HepG2 (cell line): ENCODE measurements around the gene NPW. TPM values are rescaled to one million over a fixed set of nuclear protein-coding genes. Genes with fewer than 3 reads are reported as not detected.
A peak's percentile ranks its signal among the peaks of the same experiment; 100 is the strongest.

Experiments
- ATAC-seq: fragments of 200-7000 bp; cut with Tn5 transposase; 3 replicates; pipeline ENCODE4 v1.9.1; 2020; ENCODE audit warnings: mild to moderate bottlenecking, moderate library complexity
- BruUV-seq: library from RNA; stranded (reverse); fragments of 400-500 nt; replicated peaks from 2 replicates; lab custom pipeline; 2021; lab: Mats Ljungman, UMichigan
- CTCF ChIA-PET: fragments of 300-600 bp; formaldehyde crosslinking; extraction: SDS; loops from one replicate; lab custom pipeline; 2021; ENCODE audit warnings: low total read pairs, inconsistent platforms, low intra/inter-chr PET ratio; lab: Yijun Ruan, JAX
- POLR2A ChIA-PET: fragments of 350-600 bp; sonication (Branson Sonifier 250); formaldehyde crosslinking; loops from one replicate; lab custom pipeline; 2020; ENCODE audit warnings: antibody characterized with exemption, inconsistent platforms; lab: Yijun Ruan, JAX
- DNase-seq: peaks from one replicate; pipeline ENCODE4 v3.0.0-alpha.2; 2015; ENCODE audit warnings: low spot score
- FAIRE-seq: peaks from 3 replicates; lab custom pipeline; 2011; peaks lifted over from hg19 to GRCh38; lab: Jason Lieb, UNC
- H2AFZ ChIP-seq: one replicate; pipeline ENCODE4 v1.6.1; 2011; ENCODE audit warnings: low read length, inconsistent platforms
- H3K27ac ChIP-seq: fragments of 300-600 bp; 3 replicates; pipeline ENCODE4 v1.8.0; 2011; ENCODE audit warnings: mixed run types, mild to moderate bottlenecking, mixed read lengths, low read length, inconsistent platforms; ENCODE audit not compliant: insufficient read depth; ENCODE audit errors: extremely low read length
- H3K27me3 ChIP-seq, 2 experiments: fragments of 200-600 bp in 1 of 2; 2 replicates in 1 of 2; 3 replicates in 1 of 2; pipeline versions ENCODE4 v1.6.0 to v1.8.0; 2011; ENCODE audit warnings: low read length in 2 of 2, mild to moderate bottlenecking in 2 of 2, moderate library complexity in 2 of 2, inconsistent platforms in 1 of 2; ENCODE audit not compliant: insufficient read depth in 2 of 2, control insufficient read depth in 1 of 2
- H3K36me3 ChIP-seq, 2 experiments: fragments of 200-600 bp in 1 of 2; replicated peaks in 1 of 2; 2 replicates in 1 of 2; 3 replicates in 1 of 2; pipeline versions ENCODE4 v1.5.1 to v1.8.0; 2011; ENCODE audit warnings: low read length in 2 of 2, inconsistent platforms in 1 of 2; ENCODE audit not compliant: insufficient read depth in 2 of 2, control insufficient read depth in 1 of 2
- H3K4me1 ChIP-seq: 2 replicates; pipeline ENCODE4 v1.5.1; 2012; ENCODE audit warnings: low read length, inconsistent platforms; ENCODE audit not compliant: insufficient read depth
- H3K4me2 ChIP-seq: 2 replicates; pipeline ENCODE4 v1.6.0; 2011; ENCODE audit warnings: low read depth, low read length, inconsistent platforms
- H3K4me3 ChIP-seq, 3 experiments: fragments of 200-600 bp in 1 of 3; sonication (generic), shearing (Covaris generic) in 1 of 3; replicated peaks in 1 of 3; 2 replicates each; pipeline ENCODE4 v1.5.1; 2011 to 2016; ENCODE audit warnings: low read length in 3 of 3, inconsistent platforms in 2 of 3, low read depth in 2 of 3, mild to moderate bottlenecking in 2 of 3, control low read depth in 1 of 3, mixed read lengths in 1 of 3; ENCODE audit not compliant: insufficient read depth in 1 of 3
- H3K79me2 ChIP-seq: one replicate; pipeline ENCODE4 v1.6.1; 2011; ENCODE audit warnings: low read length, inconsistent platforms; ENCODE audit not compliant: insufficient read depth
- H3K9ac ChIP-seq: 2 replicates; pipeline ENCODE4 v1.6.0; 2011; ENCODE audit warnings: mild to moderate bottlenecking, low read depth, low read length, inconsistent platforms; ENCODE audit not compliant: insufficient read depth
- H3K9me3 ChIP-seq: 2 replicates; pipeline ENCODE4 v1.5.1; 2012; ENCODE audit warnings: mild to moderate bottlenecking, low read length
- H4K20me1 ChIP-seq: 2 replicates; pipeline ENCODE4 v1.6.0; 2011; ENCODE audit warnings: inconsistent platforms, mild to moderate bottlenecking, low read length, moderate library complexity; ENCODE audit not compliant: insufficient read depth
- AHR ChIP-seq: IDR thresholded peaks from 2 replicates; pipeline ENCODE4 v1.6.1; 2018; ENCODE audit warnings: missing genetic modification reagents, missing compliant biosample characterization
- BHLHE40 ChIP-seq: IDR thresholded peaks from 2 replicates; pipeline ENCODE4 v1.6.1; 2011; ENCODE audit warnings: low read length, improper control_type of control experiment
- EP300 ChIP-seq, 3 experiments: sonication (generic) in 1 of 3; formaldehyde crosslinking in 1 of 3; IDR thresholded peaks; 2 replicates each; pipeline versions ENCODE4 v1.5.1 to v1.6.1; 2011 to 2020; ENCODE audit warnings: low read depth in 2 of 3, low read length in 2 of 3, borderline replicate concordance in 1 of 3, improper control_type of control experiment in 1 of 3, mild to moderate bottlenecking in 1 of 3, missing genetic modification reagents in 1 of 3, moderate library complexity in 1 of 3
- HNF1A ChIP-seq, 2 experiments: sonication (generic) in 1 of 2; formaldehyde crosslinking in 1 of 2; IDR thresholded peaks; 2 replicates each; pipeline versions ENCODE4 v1.4.0 to v1.6.1; 2016 to 2020; ENCODE audit warnings: borderline replicate concordance in 1 of 2, low read depth in 1 of 2, mild to moderate bottlenecking in 1 of 2, missing genetic modification reagents in 1 of 2
- ISL2 ChIP-seq: sonication (generic); formaldehyde crosslinking; IDR thresholded peaks from 2 replicates; pipeline ENCODE4 v1.5.0; 2020; ENCODE audit warnings: missing genetic modification reagents
- KDM4B ChIP-seq: sonication (generic); formaldehyde crosslinking; IDR thresholded peaks from 2 replicates; pipeline ENCODE4 v1.4.0; 2020; ENCODE audit warnings: missing genetic modification reagents
- MEF2D ChIP-seq: sonication (generic); formaldehyde crosslinking; IDR thresholded peaks from 2 replicates; pipeline ENCODE4 v1.5.1; 2020; ENCODE audit warnings: mild to moderate bottlenecking, missing genetic modification reagents
- MYC ChIP-seq: sonication (generic); formaldehyde crosslinking; IDR thresholded peaks from 2 replicates; pipeline ENCODE4 v1.9.0; 2021; ENCODE audit warnings: missing genetic modification reagents, borderline replicate concordance
- NR2F2 ChIP-seq: IDR thresholded peaks from 2 replicates; pipeline ENCODE4 v1.6.1; 2012; ENCODE audit warnings: low read depth, inconsistent platforms, borderline replicate concordance
- PAF1 ChIP-seq: IDR thresholded peaks from 2 replicates; pipeline ENCODE4 v1.6.1; 2016; ENCODE audit warnings: missing genetic modification reagents, missing compliant biosample characterization
- SOX6 ChIP-seq, 2 experiments: fragments of 450-650 bp in 1 of 2; sonication (generic) in 1 of 2; formaldehyde crosslinking in 1 of 2; IDR thresholded peaks; 2 replicates each; pipeline versions ENCODE4 v1.4.0 to v1.6.1; 2017 to 2020; ENCODE audit warnings: antibody characterized with exemption in 1 of 2, mild to moderate bottlenecking in 1 of 2, missing genetic modification reagents in 1 of 2
- TFAP4 ChIP-seq: sonication (generic); IDR thresholded peaks from 2 replicates; pipeline ENCODE4 v1.6.1; 2016; ENCODE audit warnings: low read depth, borderline replicate concordance
- ZFP36L1 ChIP-seq: sonication (generic); formaldehyde crosslinking; IDR thresholded peaks from 2 replicates; pipeline ENCODE4 v1.8.0; 2022; ENCODE audit warnings: mild to moderate bottlenecking, missing genetic modification reagents, moderate library complexity
- ZNF292 ChIP-seq: sonication (generic); formaldehyde crosslinking; IDR thresholded peaks from 2 replicates; pipeline ENCODE4 v1.8.1; 2022; ENCODE audit warnings: mild to moderate bottlenecking, low read depth, missing genetic modification reagents, borderline replicate concordance
- ZNF430 ChIP-seq: sonication (generic); formaldehyde crosslinking; IDR thresholded peaks from 2 replicates; pipeline ENCODE4 v1.9.0; 2021; ENCODE audit warnings: mild to moderate bottlenecking, missing genetic modification reagents
- ZNF546 ChIP-seq: sonication (generic); formaldehyde crosslinking; conservative IDR thresholded peaks from 2 replicates; pipeline ENCODE4 v1.8.1; 2023; ENCODE audit warnings: mild to moderate bottlenecking, missing genetic modification reagents
- ZNF777 ChIP-seq: sonication (generic); formaldehyde crosslinking; IDR thresholded peaks from 2 replicates; pipeline ENCODE4 v1.4.0; 2020; ENCODE audit warnings: missing genetic modification reagents
- ZSCAN31 ChIP-seq: sonication (generic); formaldehyde crosslinking; IDR thresholded peaks from 2 replicates; pipeline ENCODE4 v1.5.0; 2020; ENCODE audit warnings: low read depth, mild to moderate bottlenecking, missing genetic modification reagents
- WGBS: methylation state at CpG from one replicate; pipeline ENCODE4 v1.1.6; 2017; ENCODE audit warnings: low lambda C conversion rate; 5-methylcytosine and 5-hydroxymethylcytosine counted together
- in situ Hi-C: cut with HindIII; loops from 2 replicates; pipeline ENCODE4 v1.10.0; 2017; ENCODE audit warnings: low pct_unique_long_range_greater_than_20kb; ENCODE audit not compliant: extremely low pct_ligation_motif_present
- intact Hi-C: fragments of 100-400 bp; cut with micrococcal nuclease; formaldehyde crosslinking; loops from one replicate; pipeline ENCODE4 v1.10.0; 2022; ENCODE audit not compliant: unreplicated experiment
- polyA plus RNA-seq, 8 experiments: library from polyadenylated mRNA; depleted of rRNA in 3 of 8; stranded (reverse) in 7 of 8; unstranded in 1 of 8; fragments of >200 nt; fragmentation: Illumina TruSeq in 4 of 8; extraction: Trizol in 4 of 8; gene quantifications; 2 replicates each; pipeline versions ENCODE4 v1.2.1 to v1.2.3, GENCODE V29; 2011 to 2016; ENCODE audit warnings: low read depth in 4 of 8, missing spikeins in 1 of 8, mixed read lengths in 1 of 8; ENCODE audit not compliant: insufficient read depth in 1 of 8
- total RNA-seq, 5 experiments: library from RNA; depleted of rRNA; stranded (reverse); fragments of >200 nt; fragmentation: Illumina TruSeq; extraction: Trizol; gene quantifications; 2 replicates each; pipeline ENCODE4 v1.2.3, GENCODE V29; 2016; ENCODE audit warnings: low read depth in 1 of 5

Gene NPW
- total and polyA plus RNA-seq, 2 of the 13 experiments (the other 11 are each of a cell fraction or from before 2014, with no cell fraction given), result 0.24 to 0.97 TPM

GRCh38 chr16:2039274-2040031 lies 19.9 kb downstream of the NPW start:
- 1% methylated on average over 17 of the region's 29 CpGs for WGBS
- peak overlapping the region; percentile 86 for H3K27ac ChIP-seq
- H3K4me3 ChIP-seq, result peak overlapping the region in 1 of 3 experiments; percentile 46; a peak in 3 of 6 replicates
- H3K4me1 ChIP-seq, result peaks cover 78% of the 10 kb centered on the region
- intact Hi-C loops, result no loop called here
- H3K4me2 ChIP-seq, result peak overlapping the region; percentile 64
- POLR2A ChIA-PET, result interaction anchor here (0.9 to 4.8 kb wide), 13 partner anchors 8 to 257 kb away, joined by 3 to 62 read pairs (median 5); partner anchors contain the start of genes NHERF2, NPW, NTHL1 and NUBP2
- CTCF ChIA-PET, result no interaction called here
- H3K9me3 ChIP-seq, result no peaks in the 10 kb centered on the region
- in situ Hi-C loops, result no loop called here
- H2AFZ ChIP-seq, result no peak overlapping the region
- FAIRE-seq, result peak; percentile 89
- ATAC-seq, result peak; percentile 39
- H3K9ac ChIP-seq, result peak overlapping the region; percentile 54
- no TSS peak for BruUV-seq
- peak; percentile 90 for DNase-seq
- no peaks in the 10 kb centered on the region for H3K27me3 ChIP-seq
- peaks cover 3 to 6% of the 10 kb centered on the region in 2 experiments; a peak in 3 of 5 replicates for H3K36me3 ChIP-seq
- H3K79me2 ChIP-seq, result no peaks in the 10 kb centered on the region
- H4K20me1 ChIP-seq, result no peaks in the 10 kb centered on the region
- peak; percentile 58 for TF ChIP-seq ZNF430 (CRISPR knock-in tag)
- TF ChIP-seq SOX6 (IDR thresholded peaks at IDR 0.05), result no peak
- TF ChIP-seq SOX6 (CRISPR knock-in tag; IDR thresholded peaks at IDR 0.05), result peak; percentile 63
- peak; percentile 36; the same call in 1 of the 2 replicates for TF ChIP-seq MEF2D (CRISPR knock-in tag)
- peak; percentile 59 for TF ChIP-seq ZNF777 (CRISPR knock-in tag)
- peak; percentile 84 for TF ChIP-seq MYC
- peak; percentile 93 for TF ChIP-seq NR2F2
- TF ChIP-seq AHR, result peak; percentile 67; the same call in 1 of the 2 replicates
- peak; percentile 68; the same call in 1 of the 2 replicates for TF ChIP-seq HNF1A (IDR thresholded peaks at IDR 0.05; ENCODE audit: low read depth)
- TF ChIP-seq HNF1A (CRISPR knock-in tag; IDR thresholded peaks at IDR 0.05; ENCODE audit: borderline replicate concordance), result peak; percentile 67; the same call in 1 of the 2 replicates
- peak in 1 of 2 experiments; percentile 36; a peak in 2 of 4 replicates for TF ChIP-seq EP300 (IDR thresholded peaks at IDR 0.05; ENCODE audit: low read depth in 2 of 2, low read length in 2 of 2)
- peak; percentile 59; the same call in 1 of the 2 replicates for TF ChIP-seq EP300 (CRISPR knock-in tag; IDR thresholded peaks at IDR 0.05; ENCODE audit: borderline replicate concordance)
- TF ChIP-seq ZSCAN31, result peak; percentile 61
- peak; percentile 64; the same call in 1 of the 2 replicates for TF ChIP-seq BHLHE40
- no peak; the same call in none of the 2 replicates for TF ChIP-seq ZNF292
- TF ChIP-seq KDM4B (CRISPR knock-in tag), result peak; percentile 52; the same call in 1 of the 2 replicates
- peak; percentile 40; the same call in 1 of the 2 replicates for TF ChIP-seq ZNF546 (CRISPR knock-in tag)
- TF ChIP-seq PAF1, result peak; percentile 46
- TF ChIP-seq ISL2 (CRISPR knock-in tag), result no peak; the same call in 1 of the 2 replicates
- peak; percentile 84; the same call in 1 of the 2 replicates for TF ChIP-seq ZFP36L1 (CRISPR knock-in tag)
- peak; percentile 96 for TF ChIP-seq TFAP4
